K562 (cell line): Measurements from ENCODE around the gene RAI14. TPM values are rescaled to one million over a fixed set of nuclear protein-coding genes. Genes with fewer than 3 reads are reported as not detected.

Source experiments
- ATAC-seq: fragments of 200-7000 bp; cut with Tn5 transposase; 3 replicates; pipeline ENCODE4 v1.9.1; 2020; ENCODE audit warnings: moderate library complexity
- BruUV-seq: library from RNA; stranded (reverse); fragments of 400-500 nt; replicated peaks from 2 replicates; lab custom pipeline; 2021; lab: Mats Ljungman, UMichigan
- CTCF ChIA-PET: fragments of 300-600 bp; formaldehyde crosslinking; extraction: SDS; loops from one replicate; lab custom pipeline; 2021; ENCODE audit warnings: low intra/inter-chr PET ratio; lab: Yijun Ruan, JAX
- POLR2A ChIA-PET: fragments of 300-600, 350-650 bp; sonication (Branson Sonifier 250); formaldehyde crosslinking; extraction: SDS; loops from one replicate; lab custom pipeline; 2021; ENCODE audit warnings: antibody characterized with exemption, inconsistent platforms; lab: Yijun Ruan, JAX
- DNase-seq, 4 experiments: peaks; one replicate each; pipeline versions ENCODE4 v3.0.0 to v3.0.0-alpha.2; 2011 to 2018; ENCODE audit warnings: low spot score in 3 of 4, mixed read lengths in 3 of 4; ENCODE audit errors: extremely low read depth in 1 of 4
- FAIRE-seq: peaks from 2 replicates; lab custom pipeline; 2011; peaks lifted over from hg19 to GRCh38; lab: Jason Lieb, UNC
- H2AFZ ChIP-seq: 2 replicates; pipeline ENCODE4 v1.6.0; 2011; ENCODE audit warnings: low read depth, low read length, control low read depth, inconsistent platforms
- H3K27ac ChIP-seq: fragments of 200-600 bp; 3 replicates; pipeline ENCODE4 v1.8.0; 2011; ENCODE audit warnings: low read depth, mild to moderate bottlenecking, control low read depth, inconsistent platforms, low read length, moderate library complexity, mixed read lengths; ENCODE audit errors: extremely low read depth
- H3K27me3 ChIP-seq, 2 experiments: fragments of 300-600 bp in 1 of 2; 2 replicates in 1 of 2; 3 replicates in 1 of 2; pipeline versions ENCODE4 v1.6.0 to v1.8.0; 2011; ENCODE audit warnings: inconsistent platforms in 2 of 2, low read length in 2 of 2, mild to moderate bottlenecking in 1 of 2, mixed read lengths in 1 of 2, moderate library complexity in 1 of 2; ENCODE audit not compliant: control insufficient read depth in 2 of 2, insufficient read depth in 2 of 2
- H3K36me3 ChIP-seq: fragments of 300-600 bp; 3 replicates; pipeline ENCODE4 v1.8.0; 2011; ENCODE audit warnings: mild to moderate bottlenecking, low read length, inconsistent platforms; ENCODE audit not compliant: control insufficient read depth, insufficient read depth
- H3K4me1 ChIP-seq, 2 experiments: fragments of 200-600 bp in 1 of 2; replicated peaks in 1 of 2; 2 replicates in 1 of 2; 3 replicates in 1 of 2; pipeline versions ENCODE4 v1.5.1 to v1.8.0; 2011; ENCODE audit warnings: inconsistent platforms in 2 of 2, low read length in 2 of 2, mild to moderate bottlenecking in 1 of 2, mixed read lengths in 1 of 2, moderate library complexity in 1 of 2; ENCODE audit not compliant: control insufficient read depth in 2 of 2, insufficient read depth in 2 of 2
- H3K4me2 ChIP-seq: 2 replicates; pipeline ENCODE4 v1.6.1; 2011; ENCODE audit warnings: low read length, control low read depth, inconsistent platforms, mixed read lengths; ENCODE audit not compliant: insufficient read depth
- H3K4me3 ChIP-seq: fragments of 200-600 bp; sonication (generic), shearing (Covaris generic); 2 replicates; pipeline ENCODE4 v1.5.1; 2016; ENCODE audit warnings: control low read depth, inconsistent platforms
- H3K79me2 ChIP-seq: fragments of 200-600 bp; 3 replicates; pipeline ENCODE4 v1.8.0; 2011; ENCODE audit warnings: low read length, inconsistent platforms; ENCODE audit not compliant: control insufficient read depth, insufficient read depth
- H3K9ac ChIP-seq, 2 experiments: 2 replicates each; pipeline versions ENCODE4 v1.6.0 to v1.6.1; 2011; ENCODE audit warnings: low read depth in 2 of 2, low read length in 2 of 2, control low read depth in 1 of 2, inconsistent platforms in 1 of 2, mild to moderate bottlenecking in 1 of 2, mixed read lengths in 1 of 2; ENCODE audit not compliant: insufficient read depth in 1 of 2
- H3K9me1 ChIP-seq: one replicate; pipeline ENCODE4 v1.6.0; 2011; ENCODE audit warnings: inconsistent platforms, mild to moderate bottlenecking, low read length, moderate library complexity; ENCODE audit not compliant: control insufficient read depth, insufficient read depth
- H3K9me3 ChIP-seq: replicated peaks from 2 replicates; pipeline ENCODE4 v1.5.1; 2011; ENCODE audit warnings: low read depth, low read length, inconsistent platforms; ENCODE audit not compliant: control insufficient read depth, insufficient read depth
- H4K20me1 ChIP-seq: replicated peaks from 2 replicates; pipeline ENCODE4 v1.6.1; 2011; ENCODE audit warnings: low read length, inconsistent platforms, mixed read lengths; ENCODE audit not compliant: control insufficient read depth, insufficient read depth
- CBFA2T2 ChIP-seq: fragments of 450-650 bp; conservative IDR thresholded peaks from 2 replicates; pipeline ENCODE4 v1.6.1; 2017; ENCODE audit warnings: mild to moderate bottlenecking
- HBP1 ChIP-seq: fragments of 450-650 bp; formaldehyde crosslinking; IDR thresholded peaks from 2 replicates; pipeline ENCODE4 v1.4.0; 2022; ENCODE audit warnings: missing genetic modification characterization
- JUNB ChIP-seq: fragments of 450-650 bp; formaldehyde crosslinking; conservative IDR thresholded peaks from 2 replicates; pipeline ENCODE4 v1.4.0; 2020; ENCODE audit warnings: mild to moderate bottlenecking
- L3MBTL2 ChIP-seq: fragments of 450-650 bp; IDR thresholded peaks from 2 replicates; pipeline ENCODE4 v1.6.1; 2016; ENCODE audit warnings: mild to moderate bottlenecking, moderate library complexity
- NFXL1 ChIP-seq: fragments of 450-650 bp; formaldehyde crosslinking; IDR thresholded peaks from 2 replicates; pipeline ENCODE4 v1.4.0; 2021; ENCODE audit warnings: mild to moderate bottlenecking
- TRIM24 ChIP-seq, 2 experiments: fragments of 450-650 bp; IDR thresholded peaks; 2 replicates each; pipeline ENCODE4 v1.6.1; 2016
- WGBS: fragments of 100-300 bp; shearing (Covaris generic); methylation state at CpG from one replicate; pipeline ENCODE4 v1.1.6; 2016; ENCODE audit warnings: low coverage, mixed read lengths; ENCODE audit not compliant: insufficient coverage; ENCODE audit errors: missing lambda C conversion rate; 5-methylcytosine and 5-hydroxymethylcytosine counted together
- in situ Hi-C: fragments of 300-500 bp; cut with MboI; formaldehyde crosslinking; loops from 4 replicates; pipeline ENCODE4 v1.15.0; 2018; ENCODE audit warnings: inconsistent platforms, mixed read lengths
- intact Hi-C: fragments of 100-400 bp; cut with micrococcal nuclease; formaldehyde crosslinking; loops from 2 replicates; pipeline ENCODE4 v1.14.2; 2022
- polyA plus RNA-seq, 8 experiments: library from polyadenylated mRNA; depleted of rRNA in 4 of 8; stranded (reverse) in 5 of 8; unstranded in 3 of 8; fragments of >200 nt; fragmentation: Nextera tagmentation in 2 of 8; fragmentation: Illumina TruSeq in 1 of 8; extraction: Ambion mirVana in 2 of 8; extraction: Trizol in 1 of 8; gene quantifications; 2 replicates each; pipeline versions ENCODE4 v1.2.1 to v1.2.3, GENCODE V29; 2011 to 2014; ENCODE audit warnings: inconsistent platforms in 1 of 8, missing spikeins in 1 of 8
- total RNA-seq, 7 experiments: library from RNA; depleted of rRNA in 6 of 7; stranded (reverse); fragments of >200 nt in 6 of 7; fragmentation: Illumina TruSeq in 2 of 7; extraction: Trizol in 2 of 7; gene quantifications; 2 replicates each; pipeline versions ENCODE4 v1.2.1 to v1.2.3, GENCODE V29; 2011 to 2021; ENCODE audit warnings: low replicate concordance in 1 of 7

The RAI14 gene
- total and polyA plus RNA-seq, 9 of the 15 experiments (the other 6 are each of a cell fraction or from before 2014, with no cell fraction given) = 11.3 to 82.5 (median 34.8) TPM

GRCh38 chr5:34738381-34738780 is 82.3 kb downstream of the RAI14 start:
- intact Hi-C loops = no loop called here
- no peaks in the 10 kb centered on the region for H3K9me1 ChIP-seq
- ATAC-seq (no peak), FAIRE-seq (no peak), DNase-seq (no peak)
- H3K79me2 ChIP-seq = no peaks in the 10 kb centered on the region
- no peaks in the 10 kb centered on the region for H3K9me3 ChIP-seq
- no peaks in the 10 kb centered on the region; the same call in 1 of the 2 replicates for H4K20me1 ChIP-seq
- TF ChIP-seq JUNB (CRISPR knock-in tag) (no peak), NFXL1 (CRISPR knock-in tag) (no peak), L3MBTL2 (no peak), CBFA2T2 (no peak), TRIM24 (IDR thresholded peaks at IDR 0.05) (no peak), HBP1 (CRISPR knock-in tag) (no peak)
- H3K4me2 ChIP-seq = no peak overlapping the region
- ChIA-PET POLR2A (interaction anchor here (1.0 kb wide), 1 partner anchor 31 kb away, joined by 3 read pairs; no protein-coding TSS in a partner anchor), CTCF (no interaction called here)
- no peak overlapping the region for H3K9ac ChIP-seq
- no peak overlapping the region for H2AFZ ChIP-seq
- H3K4me1 ChIP-seq = no peaks in the 10 kb centered on the region
- in situ Hi-C loops = no loop called here
- BruUV-seq = no TSS peak
- H3K36me3 ChIP-seq = no peaks in the 10 kb centered on the region
- H3K4me3 ChIP-seq = no peak overlapping the region
- H3K27ac ChIP-seq = no peak overlapping the region
- H3K27me3 ChIP-seq = no peaks in the 10 kb centered on the region
- WGBS = 92% methylated on average over 1 of the region's 1 CpG
